Retinal pigment epithelial cell (primary cell): ENCODE results near the gene UBTD2.
"Not testable (repeated sequence)": the region's sequence is repeated elsewhere in the genome, so short reads cannot be mapped to it uniquely, and the experiment has no call there.

Experiments used
- DNase-seq: peaks from one replicate; pipeline ENCODE4 v3.0.0-alpha.2; 2010; ENCODE audit warnings: low read depth
- H3K4me3 ChIP-seq: 2 replicates; pipeline ENCODE4 v1.5.1; 2011; ENCODE audit warnings: mild to moderate bottlenecking, low read length, control low read depth, moderate library complexity
- CTCF ChIP-seq: conservative IDR thresholded peaks from 2 replicates; pipeline ENCODE4 v1.5.1; 2011; ENCODE audit warnings: low read depth, low read length, control low read depth, inconsistent platforms

UBTD2 gene

DNA sequence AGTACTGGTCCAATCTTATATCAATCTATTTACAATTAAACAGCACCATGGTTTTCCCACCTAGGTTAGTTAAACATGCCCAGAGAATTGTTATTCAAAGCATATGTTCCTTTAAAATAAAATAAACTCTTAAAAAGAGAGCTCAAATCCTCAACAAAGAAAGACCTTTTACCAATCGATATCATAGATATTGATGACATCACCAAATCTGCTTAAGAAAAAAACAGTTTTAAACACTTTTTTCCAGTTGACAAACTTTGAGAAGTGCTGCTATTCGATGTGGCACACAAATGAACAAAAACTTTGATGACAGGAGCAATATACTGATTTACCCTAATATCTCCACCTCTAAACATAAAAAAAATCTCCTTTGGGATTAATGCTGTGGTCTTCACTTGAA is 73.8 kb downstream of the UBTD2 start:
- DNase-seq, result no peak
- TF ChIP-seq CTCF, result no peak

DNA sequence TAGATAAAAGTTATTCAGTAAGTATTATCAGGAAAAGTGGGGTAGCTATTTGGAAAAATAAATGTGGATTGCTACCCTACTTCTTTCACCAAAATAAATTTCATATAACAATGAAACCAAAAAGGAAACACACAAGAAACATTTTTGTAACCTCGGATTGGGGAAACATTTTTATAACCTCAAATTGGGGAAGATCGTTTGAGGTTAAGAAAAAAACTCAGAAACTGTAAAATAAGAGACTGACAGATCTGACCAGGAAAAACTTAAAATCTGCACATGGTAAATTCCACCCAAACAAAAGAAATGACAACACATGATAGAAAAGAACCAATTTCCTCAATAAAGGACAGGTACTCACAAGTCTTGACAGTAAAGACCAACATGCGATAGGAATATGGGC is 76.1 kb downstream of the UBTD2 start:
- no peak overlapping the region for H3K4me3 ChIP-seq
- DNase-seq, result no peak
- no peak for TF ChIP-seq CTCF

More for the DNA sequence above, 73.8 kb downstream of the UBTD2 start:
- no peak overlapping the region for H3K4me3 ChIP-seq

DNA sequence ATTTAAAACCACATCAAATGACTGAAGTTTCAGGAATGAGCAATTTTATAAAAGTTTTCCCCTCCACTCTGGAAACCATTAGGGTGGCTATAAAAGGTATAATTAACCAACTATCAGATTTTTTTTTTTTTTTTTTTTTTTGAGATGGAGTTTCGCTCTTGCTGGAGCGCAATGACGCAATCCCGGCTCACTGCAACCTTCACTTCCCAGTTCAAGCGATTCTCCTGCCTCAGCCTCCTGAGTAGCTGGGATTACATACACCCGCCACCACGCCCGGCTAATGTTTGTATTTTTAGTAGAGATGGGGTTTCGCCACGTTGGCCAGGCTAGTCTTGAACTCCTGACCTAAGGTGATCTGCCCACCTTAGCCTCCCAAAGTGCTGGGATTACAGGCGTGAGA is 77.6 kb downstream of the UBTD2 start:
- not testable (repeated sequence) for DNase-seq, H3K4me3 ChIP-seq

DNA sequence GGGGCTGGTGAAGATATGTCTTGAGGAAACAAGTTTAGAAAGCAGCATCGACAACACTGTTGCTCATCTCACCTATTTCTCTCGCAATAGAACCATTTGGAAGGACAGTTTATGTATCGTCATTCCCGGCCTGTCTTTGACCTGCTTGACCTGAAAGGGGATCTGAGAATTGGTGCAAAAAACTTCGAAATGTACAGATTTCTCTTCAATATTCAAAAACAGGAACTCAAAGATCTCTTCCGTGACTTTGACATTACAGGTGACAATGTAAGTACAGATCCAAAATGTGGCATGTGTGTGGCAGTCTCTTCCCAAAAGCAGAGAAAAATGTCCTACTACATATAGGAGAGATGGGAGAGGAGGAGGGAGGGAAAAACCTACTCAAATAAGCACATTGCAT is 83.1 kb downstream of the UBTD2 start:
- TF ChIP-seq CTCF, result no peak
- DNase-seq, result no peak
- H3K4me3 ChIP-seq, result no peak overlapping the region

DNA sequence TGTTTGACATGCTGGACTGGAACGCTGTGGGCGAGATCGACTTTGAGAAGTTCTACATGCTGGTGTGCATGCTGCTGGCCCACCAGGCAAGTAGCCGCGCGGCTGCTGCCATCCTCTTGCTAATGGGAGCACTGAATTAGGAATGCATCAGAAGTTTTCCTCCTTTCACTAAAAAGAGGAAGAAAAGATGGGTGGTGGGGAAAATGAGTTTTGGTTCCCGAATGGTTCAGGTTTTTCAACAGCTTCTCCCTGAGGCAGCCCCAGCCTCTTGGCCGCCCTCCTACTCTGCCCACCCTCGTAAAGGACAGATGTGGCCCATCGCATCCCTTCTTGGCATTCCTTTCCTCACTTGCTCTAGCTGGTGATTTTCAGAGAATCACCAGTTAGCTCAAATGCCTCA is 84.1 kb downstream of the UBTD2 start:
- no peak overlapping the region for H3K4me3 ChIP-seq
- TF ChIP-seq CTCF, result no peak
- DNase-seq, result no peak

GRCh38 chr5:172197775-172198174 is 85.8 kb downstream of the UBTD2 start:
- not testable (repeated sequence) for H3K4me3 ChIP-seq, DNase-seq

DNA sequence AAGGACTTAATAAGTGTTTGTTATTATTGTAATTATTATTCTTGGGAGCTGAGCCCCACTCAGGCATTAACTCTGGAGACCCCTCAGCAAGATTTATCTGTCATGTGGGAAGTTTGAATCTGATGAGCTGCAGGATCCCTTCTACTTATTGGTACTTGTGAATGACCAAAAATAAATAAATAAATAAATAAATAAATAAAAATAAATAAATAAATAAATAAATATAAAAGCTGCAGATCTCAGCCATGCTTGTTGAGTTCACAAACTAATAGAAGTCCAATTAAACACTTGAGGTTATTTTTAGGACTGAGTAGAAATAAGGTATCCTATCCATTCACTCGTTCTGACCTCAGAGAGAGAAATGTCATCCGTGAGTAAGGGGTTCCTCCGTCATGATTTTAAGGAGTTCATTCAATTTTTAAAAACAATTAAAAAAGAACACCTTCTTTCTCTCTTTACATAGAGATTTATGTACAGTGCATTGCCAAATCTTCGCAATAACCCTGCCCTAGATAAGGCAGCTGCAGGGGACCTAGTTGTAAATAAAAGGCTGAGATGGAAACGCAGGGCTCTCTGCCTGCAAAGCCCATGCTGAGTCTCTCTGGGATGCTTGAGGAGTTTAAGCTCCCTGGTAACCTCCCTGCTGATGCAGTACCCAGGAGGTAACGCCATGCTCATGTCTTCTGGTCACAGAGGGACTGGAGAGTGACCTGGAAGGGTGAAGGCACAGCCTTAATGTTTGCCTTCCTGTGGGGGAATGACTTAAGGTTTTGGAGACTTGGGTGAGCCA is 88.4 kb downstream of the UBTD2 start:
- H3K4me3 ChIP-seq, result no peak overlapping the region
- no peak for TF ChIP-seq CTCF
- DNase-seq, result no peak

GRCh38 chr5:172193872-172194271 is 89.7 kb downstream of the UBTD2 start, which contains the start of gene EFCAB9:
Gene EFCAB9 (plus strand): TSS chr5:172194172. CDS start chr5:172194173, 1 bp downstream.
- TF ChIP-seq CTCF, result no peak
- no peak for DNase-seq
- no peak within 1 kb of the TSS for H3K4me3 ChIP-seq
